GM19238 (cell line): ENCODE results near the gene CORIN.

Experiments
- DNase-seq: peaks from one replicate; pipeline ENCODE4 v3.0.0; 2011; ENCODE audit warnings: low spot score; ENCODE audit not compliant: insufficient read length

The CORIN gene

DNA sequence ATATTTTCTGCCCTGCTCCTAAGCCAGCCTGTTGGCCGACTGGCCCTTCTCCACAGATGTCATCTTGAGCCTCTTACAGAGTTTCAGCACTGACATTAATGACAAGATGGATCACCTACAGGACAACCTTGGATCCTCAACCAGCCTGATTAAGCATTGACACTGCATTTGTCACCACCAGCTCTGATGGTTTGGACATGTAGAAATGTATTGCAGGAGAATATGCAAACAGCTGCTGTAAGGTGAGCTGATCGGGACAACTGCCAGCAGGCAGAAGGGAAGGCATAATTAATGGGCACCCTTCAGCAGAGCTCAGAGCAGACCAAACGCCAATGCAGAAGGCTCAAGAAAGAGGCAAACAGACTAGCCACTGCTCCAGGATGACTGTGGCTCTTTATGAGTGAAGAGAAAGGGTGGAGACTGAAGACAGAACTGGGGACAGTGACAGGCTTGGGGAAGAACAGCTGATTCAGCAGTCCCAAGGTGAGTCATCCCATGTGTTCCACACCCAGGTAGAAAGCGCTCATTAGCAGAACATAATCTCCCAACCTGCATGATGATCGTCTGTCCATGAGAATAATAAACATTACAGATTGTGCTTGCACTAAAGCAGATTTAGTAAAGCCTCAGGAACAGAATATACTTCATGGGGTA, 6.7 kb downstream of the CORIN start:
- DNase-seq, result no peak

DNA sequence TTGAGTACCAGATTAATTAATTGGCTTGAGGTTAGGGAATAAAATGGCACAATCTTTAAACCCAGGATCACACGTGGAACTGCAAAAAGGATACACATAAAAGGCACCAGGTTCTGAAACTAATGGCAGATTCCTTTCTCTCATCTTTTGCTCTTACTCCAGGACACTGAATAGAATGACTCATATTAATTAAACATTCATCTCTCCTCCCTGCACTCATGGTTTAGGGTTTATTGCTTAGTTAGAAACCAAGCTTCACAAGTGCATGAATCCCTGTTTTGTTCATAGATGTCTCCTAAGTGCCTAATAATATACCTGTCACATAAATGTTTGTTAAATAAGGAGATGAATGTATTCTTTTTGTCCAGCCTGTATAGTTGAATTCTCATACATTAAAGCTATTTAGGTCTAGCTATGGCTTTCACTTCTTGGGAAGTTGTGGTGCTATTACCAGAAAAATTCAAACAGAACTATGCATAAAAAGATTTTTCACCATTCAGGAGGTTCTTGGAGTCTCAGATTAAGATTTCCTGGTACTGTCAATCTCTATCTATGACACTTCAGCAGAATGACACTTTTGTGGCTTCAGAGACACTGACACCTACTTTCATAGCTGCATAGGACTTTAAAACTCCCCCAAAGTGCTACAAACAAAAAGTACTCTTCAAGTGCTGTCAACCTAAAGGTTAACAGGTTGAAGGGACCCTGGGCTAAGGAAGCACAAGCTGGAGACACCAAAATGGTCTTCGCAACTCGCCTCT, 7.4 kb downstream of the CORIN start:
- DNase-seq, result no peak

DNA sequence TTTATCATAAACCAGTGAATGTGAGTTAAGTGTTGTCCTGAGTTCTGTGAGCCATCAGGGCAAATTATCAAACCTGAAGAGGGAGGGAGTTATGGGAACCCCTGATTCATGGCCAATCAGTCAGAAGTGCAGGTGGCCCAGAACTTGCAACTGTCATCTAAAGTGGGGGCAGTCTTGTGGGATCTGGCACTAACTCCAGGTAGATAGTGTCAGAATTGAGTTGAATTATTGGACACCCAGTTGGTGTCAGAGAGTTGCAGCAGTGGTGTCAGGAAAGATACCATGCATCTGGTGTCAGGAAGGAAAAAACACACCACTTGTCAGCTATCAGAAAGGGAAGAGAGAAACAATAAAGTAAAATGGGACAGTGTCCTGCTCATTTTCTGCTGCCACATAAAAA, 8.4 kb downstream of the CORIN start:
- DNase-seq, result no peak

DNA sequence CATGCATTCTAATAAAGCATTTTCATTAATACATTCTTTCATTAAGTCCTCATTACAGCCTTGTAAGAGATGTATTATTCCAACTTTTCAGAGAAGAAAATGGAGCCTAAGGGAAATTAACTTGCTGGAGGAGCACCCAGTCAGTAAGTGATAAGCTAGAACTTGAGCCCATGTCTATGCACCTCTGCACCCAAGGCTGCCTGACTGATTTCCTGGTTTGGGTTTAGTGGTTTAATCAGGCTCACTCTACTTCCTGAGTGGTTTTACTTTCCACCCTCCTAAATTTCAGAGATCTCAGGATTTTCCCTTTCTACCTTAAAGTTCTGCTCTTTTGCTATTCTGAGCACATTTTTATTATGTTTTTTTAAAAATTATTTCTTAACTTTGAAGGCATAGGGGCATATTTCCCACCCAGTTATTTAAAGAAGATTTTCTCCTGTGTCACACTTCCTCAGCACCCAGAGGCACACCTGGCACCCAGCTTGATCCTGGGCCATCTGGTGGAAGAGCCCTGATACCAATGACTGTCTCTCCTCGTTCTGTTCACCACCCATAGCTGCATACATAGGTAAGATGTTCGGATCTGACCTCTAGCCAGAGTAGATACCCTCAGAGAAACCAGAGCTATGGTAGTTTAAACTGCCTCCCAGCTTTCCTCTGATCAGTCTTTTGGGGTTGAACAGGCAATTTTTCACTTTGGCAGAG, 10.4 kb downstream of the CORIN start:
- no peak for DNase-seq

DNA sequence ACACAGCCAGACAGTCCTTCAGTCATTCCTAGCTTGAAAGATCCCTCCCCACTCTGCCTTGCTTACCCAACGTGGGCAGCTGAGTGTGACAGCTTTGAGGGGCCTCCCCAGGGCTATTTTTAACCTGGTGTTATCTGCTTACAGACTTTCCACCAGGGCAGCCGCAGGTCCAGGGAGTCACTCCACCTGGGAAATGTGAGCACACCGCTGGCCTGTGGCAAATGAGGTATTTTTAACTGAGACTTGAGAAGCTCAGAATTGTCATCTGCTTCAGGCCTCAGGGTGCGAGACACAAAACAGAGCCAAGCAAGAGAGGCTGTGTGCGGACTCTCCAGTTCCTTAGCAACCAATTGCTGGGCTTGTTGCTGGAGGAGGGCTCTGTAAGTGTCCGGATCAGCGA, 13.0 kb downstream of the CORIN start:
- no peak for DNase-seq

DNA sequence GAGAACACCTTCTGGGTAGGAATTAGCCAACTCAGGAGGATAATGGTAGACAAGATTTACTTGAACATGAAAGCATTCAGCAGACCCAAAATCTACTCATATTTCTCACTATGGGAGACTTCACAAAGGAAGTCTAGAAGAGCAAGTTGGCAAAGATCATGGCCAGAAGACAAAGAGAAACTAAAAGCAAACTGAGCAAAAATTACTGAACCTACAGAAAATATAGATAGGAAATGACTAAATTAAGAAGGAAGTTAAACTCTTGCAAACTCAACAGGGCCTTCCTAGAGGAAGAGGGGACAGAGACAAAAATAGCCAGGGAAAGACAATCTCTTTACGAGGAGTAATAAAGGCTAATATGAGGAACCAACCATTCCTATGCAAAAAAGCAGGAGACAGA, 18.7 kb downstream of the CORIN start:
- DNase-seq, result no peak

DNA sequence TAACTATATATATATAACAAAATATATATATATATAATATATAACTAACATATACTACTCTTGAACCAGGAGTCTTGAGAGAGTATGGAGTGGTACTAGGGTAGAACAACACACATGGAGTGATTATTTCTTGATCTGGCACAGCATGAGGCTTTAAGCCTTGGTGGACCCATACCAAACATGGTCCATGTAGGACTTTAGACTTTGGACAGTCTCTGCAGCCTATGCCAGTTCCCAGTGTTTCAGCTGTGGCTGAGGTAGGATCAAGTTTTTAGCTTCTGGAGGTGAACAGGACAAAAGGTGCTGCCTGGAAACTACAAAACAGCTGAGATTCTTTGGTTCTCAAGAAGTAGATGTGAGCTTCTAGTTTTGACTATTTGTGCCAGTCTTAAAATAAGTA, 20.6 kb downstream of the CORIN start:
- DNase-seq, result no peak

DNA sequence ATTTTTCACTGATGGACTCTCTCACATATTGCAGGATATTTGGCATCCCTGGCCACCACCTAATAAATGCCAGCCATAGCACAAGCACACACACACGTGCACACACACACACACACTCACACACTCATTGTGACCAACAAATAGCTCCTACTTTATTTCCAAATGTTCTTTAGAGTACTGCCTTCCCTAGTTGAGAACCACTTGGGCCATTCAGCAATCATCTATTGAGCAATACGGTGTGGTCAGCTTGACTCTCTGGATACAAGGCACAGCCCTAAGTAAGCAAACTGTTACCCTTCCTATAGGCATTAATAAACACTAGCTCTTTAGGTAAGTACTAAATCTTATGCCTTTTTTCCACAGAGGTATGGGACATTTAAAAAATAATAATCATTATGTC, 21.1 kb downstream of the CORIN start:
- no peak for DNase-seq

DNA sequence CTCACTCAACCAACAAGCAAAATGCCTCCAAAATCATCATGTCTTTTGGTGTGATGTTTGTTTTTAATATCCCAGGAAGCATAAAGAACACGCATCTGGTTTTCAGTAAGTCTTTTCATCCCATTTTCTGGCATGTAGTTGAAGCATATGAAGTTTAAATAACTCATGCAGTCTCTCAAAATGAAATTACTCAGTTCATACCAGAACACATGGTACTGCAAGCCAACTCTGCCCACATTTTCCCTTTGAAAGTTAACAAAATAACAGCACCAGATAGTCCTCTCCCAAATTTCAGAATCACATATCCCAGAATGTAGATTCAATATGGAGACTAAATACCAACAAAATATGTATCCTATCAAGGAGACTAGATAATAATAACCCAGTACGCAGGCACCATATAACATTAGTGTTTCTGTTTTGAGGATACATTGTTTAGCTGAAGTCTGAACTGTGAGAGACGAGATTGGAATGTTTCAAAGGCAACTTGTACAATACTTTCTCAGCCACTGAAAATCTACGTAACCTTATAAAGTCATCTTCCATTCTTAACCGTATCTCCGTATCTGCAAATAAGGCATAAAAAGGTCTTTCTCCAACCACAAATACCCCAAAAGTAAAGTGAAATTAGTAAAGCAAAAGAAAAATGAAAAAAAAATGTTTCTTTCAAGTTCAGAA, 23.1 kb downstream of the CORIN start:
- no peak for DNase-seq

DNA sequence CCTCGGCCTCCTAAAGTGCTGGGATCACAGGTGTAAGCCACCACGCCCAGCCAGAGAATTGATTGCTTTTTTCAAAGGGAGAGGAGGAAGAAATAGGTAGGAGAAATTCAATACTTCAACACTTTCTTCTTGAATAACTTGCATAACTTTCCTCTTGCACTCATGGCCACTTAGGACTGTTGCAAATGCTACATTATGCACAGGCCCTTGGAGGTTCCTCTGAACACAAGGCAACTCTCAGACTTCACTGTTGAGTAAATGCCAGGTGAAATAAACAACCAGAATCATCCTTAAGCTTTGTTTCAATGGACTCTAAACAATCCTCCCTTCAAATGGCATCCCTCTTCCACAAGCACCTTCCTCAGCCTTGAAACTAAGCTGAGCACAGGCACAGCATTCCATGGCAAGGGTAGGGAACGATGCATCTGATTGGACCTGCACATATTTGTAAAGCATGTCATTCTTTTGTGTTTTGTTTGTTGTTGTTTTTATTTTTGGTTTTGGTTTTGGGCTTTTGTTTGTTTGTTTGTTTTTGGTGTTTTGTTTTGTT, 28.1 kb downstream of the CORIN start:
- no peak for DNase-seq

DNA sequence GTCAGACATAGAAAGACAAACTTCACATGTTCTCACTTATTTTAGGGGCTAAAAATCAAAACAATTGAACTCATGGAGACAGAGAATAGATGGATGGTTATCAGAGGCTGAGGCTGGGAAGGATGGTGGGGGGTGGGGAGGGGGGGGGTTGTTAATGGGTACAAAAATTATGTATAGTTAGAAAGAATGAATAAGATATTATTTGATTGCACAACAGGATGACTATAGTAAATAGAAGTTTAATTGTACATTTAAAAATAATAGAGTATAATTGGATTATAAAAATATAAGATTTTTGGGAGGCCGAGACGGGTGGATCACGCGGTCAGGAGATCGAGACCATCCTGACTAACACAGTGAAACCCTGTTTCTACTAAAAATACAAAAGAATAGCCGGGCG, 33.3 kb downstream of the CORIN start:
- DNase-seq, result no peak

DNA sequence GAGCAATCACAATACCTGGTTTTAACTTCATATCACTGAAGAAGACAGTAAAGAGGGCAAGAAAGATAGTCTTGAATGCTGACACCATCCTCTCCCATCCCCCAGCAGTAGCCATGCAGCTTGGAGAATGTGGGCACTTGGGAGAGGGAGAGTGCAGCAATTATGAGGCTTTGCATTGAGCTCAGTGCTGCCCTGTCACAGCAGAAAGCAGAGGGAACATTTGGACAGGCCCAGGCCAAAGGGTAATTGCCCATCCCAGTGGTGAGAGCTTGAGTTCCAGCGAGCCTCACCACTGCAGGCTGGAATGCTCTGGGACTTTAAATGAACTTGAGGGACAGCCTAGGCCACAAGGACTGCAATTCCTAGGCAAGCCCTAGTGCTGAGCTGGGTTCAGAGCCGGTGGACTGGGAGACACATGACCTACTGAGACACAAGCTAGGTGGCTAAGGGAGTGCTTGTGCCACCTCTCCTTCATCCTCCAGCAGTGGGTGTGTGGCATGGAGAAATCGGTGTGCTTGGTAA, 36.3 kb downstream of the CORIN start:
- DNase-seq, result no peak

DNA sequence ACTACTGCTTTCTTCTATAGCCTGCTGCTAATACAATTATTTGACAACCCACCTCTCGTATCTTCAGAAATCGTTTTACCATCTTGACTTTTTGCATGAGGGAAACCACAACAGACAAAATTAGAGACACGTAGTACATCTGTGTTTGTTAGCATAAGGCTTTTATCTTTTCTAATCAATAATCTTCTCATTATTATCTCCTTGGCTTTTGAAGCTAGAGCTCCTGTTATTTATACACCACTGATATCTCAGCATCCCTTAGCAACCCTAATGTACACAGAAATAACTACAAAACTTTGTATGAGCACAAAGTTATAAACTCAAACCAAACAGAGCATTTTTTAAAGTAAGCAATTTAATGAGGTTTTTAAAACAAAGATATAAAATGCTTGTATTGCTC, 39.7 kb downstream of the CORIN start:
- DNase-seq, result no peak

DNA sequence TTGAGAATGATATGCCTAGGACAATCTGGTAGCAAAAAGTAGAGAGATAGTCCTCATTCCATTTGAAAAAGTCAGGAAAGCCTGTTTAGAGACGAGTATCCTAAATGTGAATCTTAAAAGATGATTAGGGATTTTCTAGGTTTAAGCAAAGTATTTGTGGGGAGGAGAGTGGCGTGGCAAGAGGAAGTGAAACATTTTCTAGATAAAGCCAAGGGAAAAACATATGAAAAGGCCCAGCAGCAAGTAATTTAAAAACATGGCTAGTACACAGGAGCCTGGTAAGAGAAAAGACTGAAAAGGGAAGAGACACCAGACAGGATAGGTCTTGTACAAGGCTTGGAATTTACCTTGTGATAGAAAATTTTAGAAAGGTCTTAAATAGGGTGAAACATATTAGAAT, 45.9 kb downstream of the CORIN start:
- no peak for DNase-seq

DNA sequence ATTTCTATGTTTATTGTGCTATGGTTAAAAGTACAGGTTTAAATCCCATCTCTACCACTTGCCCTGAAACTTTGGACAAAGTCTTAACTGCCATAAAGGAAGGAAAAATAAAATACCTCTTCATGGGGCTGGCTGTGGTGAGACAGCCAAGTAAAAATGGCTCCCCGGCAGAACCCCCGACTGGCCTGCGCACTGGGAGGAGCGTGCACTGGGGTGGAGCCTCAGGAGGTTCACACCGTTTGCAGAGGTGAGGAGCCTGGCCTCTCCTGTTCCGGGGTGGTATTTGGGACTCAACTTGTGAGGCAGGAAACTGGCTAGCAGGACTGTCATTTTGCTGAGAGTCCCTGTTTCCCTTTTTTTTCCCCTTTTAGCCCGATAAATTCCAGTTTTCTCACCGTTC, 47.8 kb downstream of the CORIN start:
- DNase-seq, result no peak

DNA sequence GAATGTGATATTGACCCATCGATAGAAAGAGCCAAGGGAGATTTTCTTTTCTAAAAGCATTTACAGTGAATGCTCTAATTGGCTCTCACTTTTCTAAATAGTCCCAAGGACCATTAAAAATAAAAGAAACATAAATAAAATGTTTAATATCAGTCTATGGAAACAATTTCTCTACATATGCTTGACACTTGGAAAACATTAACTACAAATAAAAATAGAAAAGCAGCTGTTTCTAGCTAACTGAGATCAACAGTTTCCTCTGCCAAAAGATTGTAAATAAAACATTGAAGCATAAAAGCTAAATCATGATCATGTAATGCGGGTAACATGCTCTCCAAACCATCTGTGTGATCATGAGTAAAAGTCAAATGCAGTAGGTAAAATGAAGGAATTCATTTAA, 49.7 kb downstream of the CORIN start:
- DNase-seq, result no peak

DNA sequence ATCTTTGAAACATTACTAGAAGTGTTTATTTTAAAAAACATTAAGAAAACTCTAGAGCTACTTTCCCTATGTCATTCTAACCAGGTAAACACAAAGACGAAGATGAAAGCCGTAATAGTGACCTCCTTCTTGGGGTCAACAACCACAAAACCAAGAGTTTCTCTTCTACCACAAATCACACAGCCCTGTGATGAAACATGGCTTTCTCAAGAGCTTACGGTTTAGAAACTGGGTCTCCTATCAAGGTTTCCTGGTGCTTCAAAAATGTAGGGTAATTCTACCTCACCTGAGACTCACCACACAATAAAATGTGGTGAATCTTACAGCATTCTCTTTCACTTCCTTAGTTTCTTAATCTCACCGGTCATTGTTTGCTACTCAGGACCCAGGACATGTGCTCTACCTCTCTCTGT, 50.9 kb downstream of the CORIN start:
- no peak for DNase-seq

DNA sequence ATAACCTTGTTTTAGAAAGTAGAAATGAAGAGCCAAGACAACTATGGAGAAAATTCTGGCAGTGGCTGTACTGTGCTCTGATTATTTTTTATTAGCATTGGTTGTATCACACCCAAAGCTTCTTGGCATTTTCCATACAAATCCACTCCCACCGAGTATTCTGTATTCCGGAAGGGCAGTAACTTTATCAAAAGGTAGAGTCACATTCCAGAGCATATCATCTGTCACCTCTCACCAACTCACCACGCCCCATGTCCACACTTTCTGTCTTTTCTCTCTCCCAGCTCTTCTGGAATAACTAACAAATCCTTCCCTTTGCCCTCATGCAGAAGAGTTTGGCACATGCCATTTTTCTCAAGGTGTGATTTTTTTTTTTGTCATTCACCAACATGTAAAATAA, 52.7 kb downstream of the CORIN start:
- no peak for DNase-seq

DNA sequence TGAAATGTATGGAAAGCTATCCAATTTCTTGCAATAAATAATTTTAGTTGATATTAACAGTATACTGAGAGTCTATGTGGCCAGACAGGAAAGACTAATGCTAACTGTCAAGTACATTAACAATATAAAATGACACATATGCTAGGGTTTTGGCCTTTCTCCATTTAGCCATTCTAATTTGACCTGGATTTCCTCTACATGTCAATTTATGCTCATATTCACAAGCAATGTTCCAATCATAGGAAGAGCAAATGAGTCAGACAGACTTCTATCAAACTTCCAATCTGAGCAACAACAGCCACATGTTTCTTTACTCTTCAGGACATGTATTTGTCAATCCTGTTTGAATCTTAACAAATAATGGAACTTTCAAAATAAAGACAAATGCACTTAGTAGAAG, 53.6 kb downstream of the CORIN start:
- no peak for DNase-seq

DNA sequence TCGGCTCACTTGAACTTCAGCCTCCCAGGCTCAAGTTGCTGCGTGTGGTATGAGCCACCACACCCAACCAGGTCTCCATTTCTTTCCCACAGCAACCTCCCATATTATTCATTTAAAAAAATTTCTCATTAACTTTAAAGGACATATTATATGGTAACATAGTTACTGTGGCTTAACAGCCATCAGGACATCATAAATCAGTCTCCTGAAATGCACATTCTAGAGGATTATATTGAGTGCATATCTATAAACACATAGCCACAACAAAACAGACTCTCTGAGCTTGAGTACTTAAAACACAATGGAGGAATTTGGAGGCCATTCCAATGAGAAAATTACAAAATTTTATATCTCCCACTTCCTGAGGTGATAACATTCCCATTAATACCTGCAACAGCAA, 61.5 kb downstream of the CORIN start:
- no peak for DNase-seq

DNA sequence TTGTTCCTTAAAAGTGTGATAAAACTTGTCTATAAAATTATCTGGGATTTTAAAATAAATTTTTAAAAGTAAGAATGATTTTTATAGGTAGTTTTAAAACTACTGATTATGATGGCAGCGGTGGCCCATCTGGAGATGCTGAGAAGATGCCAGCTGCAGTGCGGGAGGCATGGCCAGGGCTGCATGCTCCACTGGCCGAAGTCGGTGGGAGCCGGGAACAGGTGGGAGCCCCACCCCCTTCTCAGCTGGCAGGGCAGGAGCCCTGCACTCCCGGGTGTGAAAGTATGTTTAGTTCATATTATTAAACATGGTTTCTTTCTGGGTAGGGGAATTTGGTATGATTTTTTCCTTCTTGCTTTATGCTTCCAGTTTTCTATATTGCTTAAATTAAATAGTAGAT, 63.8 kb downstream of the CORIN start:
- DNase-seq, result no peak

DNA sequence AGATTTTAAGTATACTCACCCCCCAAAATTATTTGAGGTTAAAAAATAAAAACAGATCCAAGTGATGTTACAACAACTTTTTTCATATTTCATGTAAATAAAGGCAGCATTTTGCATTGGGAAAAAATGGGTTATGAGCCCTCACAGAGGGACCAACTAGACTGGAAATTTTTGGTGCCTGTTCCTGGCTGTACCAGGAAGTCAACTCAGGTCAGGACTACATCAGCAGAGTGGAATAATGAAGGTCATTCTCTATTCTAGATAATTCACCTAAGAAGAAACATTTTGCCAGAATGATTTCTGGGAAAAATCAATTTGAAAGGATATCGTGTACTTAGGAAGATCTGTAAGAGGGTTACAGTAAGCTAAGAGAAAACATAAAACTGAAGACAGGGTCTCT, 66.8 kb downstream of the CORIN start:
- no peak for DNase-seq
